PFSK-1 (cell line): Measurements from ENCODE around the gene PSMA6.

Experiments used
- POLR2AphosphoS5 ChIP-seq: IDR thresholded peaks from 2 replicates; pipeline ENCODE4 v1.6.1; 2012; ENCODE audit warnings: low read depth, mild to moderate bottlenecking, control low read depth, low read length, moderate library complexity
- SIN3A ChIP-seq: IDR thresholded peaks from 2 replicates; pipeline ENCODE4 v1.6.1; 2012; ENCODE audit warnings: mild to moderate bottlenecking, low read length, moderate library complexity, borderline replicate concordance; ENCODE audit not compliant: insufficient read depth
- TAF1 ChIP-seq: IDR thresholded peaks from 2 replicates; pipeline ENCODE4 v1.6.1; 2012; ENCODE audit warnings: low read length, control low read depth, borderline replicate concordance; ENCODE audit not compliant: insufficient read depth
- TF ChIP-seq, protein P1 (sequence below), 2 experiments: IDR thresholded peaks; 2 replicates each; pipeline versions ENCODE4 v1.6.1 to v1.8.0; 2011 to 2012; ENCODE audit warnings: low read depth in 2 of 2, low read length in 2 of 2, control low read depth in 1 of 2, inconsistent platforms in 1 of 2, mild to moderate bottlenecking in 1 of 2, moderate library complexity in 1 of 2; ENCODE audit not compliant: insufficient read depth in 1 of 2

- TF ChIP-seq POLR2AphosphoS5: no peak
- TF ChIP-seq, protein P1, sequence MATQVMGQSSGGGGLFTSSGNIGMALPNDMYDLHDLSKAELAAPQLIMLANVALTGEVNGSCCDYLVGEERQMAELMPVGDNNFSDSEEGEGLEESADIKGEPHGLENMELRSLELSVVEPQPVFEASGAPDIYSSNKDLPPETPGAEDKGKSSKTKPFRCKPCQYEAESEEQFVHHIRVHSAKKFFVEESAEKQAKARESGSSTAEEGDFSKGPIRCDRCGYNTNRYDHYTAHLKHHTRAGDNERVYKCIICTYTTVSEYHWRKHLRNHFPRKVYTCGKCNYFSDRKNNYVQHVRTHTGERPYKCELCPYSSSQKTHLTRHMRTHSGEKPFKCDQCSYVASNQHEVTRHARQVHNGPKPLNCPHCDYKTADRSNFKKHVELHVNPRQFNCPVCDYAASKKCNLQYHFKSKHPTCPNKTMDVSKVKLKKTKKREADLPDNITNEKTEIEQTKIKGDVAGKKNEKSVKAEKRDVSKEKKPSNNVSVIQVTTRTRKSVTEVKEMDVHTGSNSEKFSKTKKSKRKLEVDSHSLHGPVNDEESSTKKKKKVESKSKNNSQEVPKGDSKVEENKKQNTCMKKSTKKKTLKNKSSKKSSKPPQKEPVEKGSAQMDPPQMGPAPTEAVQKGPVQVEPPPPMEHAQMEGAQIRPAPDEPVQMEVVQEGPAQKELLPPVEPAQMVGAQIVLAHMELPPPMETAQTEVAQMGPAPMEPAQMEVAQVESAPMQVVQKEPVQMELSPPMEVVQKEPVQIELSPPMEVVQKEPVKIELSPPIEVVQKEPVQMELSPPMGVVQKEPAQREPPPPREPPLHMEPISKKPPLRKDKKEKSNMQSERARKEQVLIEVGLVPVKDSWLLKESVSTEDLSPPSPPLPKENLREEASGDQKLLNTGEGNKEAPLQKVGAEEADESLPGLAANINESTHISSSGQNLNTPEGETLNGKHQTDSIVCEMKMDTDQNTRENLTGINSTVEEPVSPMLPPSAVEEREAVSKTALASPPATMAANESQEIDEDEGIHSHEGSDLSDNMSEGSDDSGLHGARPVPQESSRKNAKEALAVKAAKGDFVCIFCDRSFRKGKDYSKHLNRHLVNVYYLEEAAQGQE (IDR thresholded peaks at IDR 0.05; ENCODE audit: insufficient read depth in 1 of 2, low read depth in 2 of 2, low read length in 2 of 2): no peak
- no peak for TF ChIP-seq TAF1
- TF ChIP-seq SIN3A: no peak
Observed at GRCh38 chr14:35244542-35244941, 47.6 kb upstream of the PSMA6 start.
